Measurements from ENCODE around the gene KLK14. TPM values are rescaled to one million over a fixed set of nuclear protein-coding genes. Genes with fewer than 3 reads are reported as not detected.

Gene KLK14
- total RNA-seq, 2 donors from 2014 or later, result 0.52 TPM; not detected in 1

- no peak for TF ChIP-seq CTCF (IDR thresholded peaks at IDR 0.05)
- Histone ChIP-seq H3K27me3 (peaks cover 2% of the 10 kb centered on the region), H3K9ac (ENCODE audit: low read depth in 2 of 2, low read length in 2 of 2) (no peak overlapping the region), H3K4me1 (no peaks in the 10 kb centered on the region), H3K36me3 (no peaks in the 10 kb centered on the region), H3K27ac (no peak overlapping the region), H3K9me3 (peaks cover 3% of the 10 kb centered on the region), H3K4me3 (no peak overlapping the region)
- DNase-seq, result no peak
- intact Hi-C loops (cut with DNase I), result no loop called here
Measured at GRCh38 chr19:51078731-51079130, 4.0 kb downstream of the KLK14 start.

- no peaks in the 10 kb centered on the region for H3K4me1 ChIP-seq
- no peak overlapping the region for H3K4me3 ChIP-seq
- no peak for TF ChIP-seq CTCF (IDR thresholded peaks at IDR 0.05)
- H3K36me3 ChIP-seq, result no peaks in the 10 kb centered on the region
- intact Hi-C loops (cut with DNase I), result no loop called here
- H3K27ac ChIP-seq, result no peak overlapping the region
- H3K27me3 ChIP-seq, result peaks cover 8% of the 10 kb centered on the region
- DNase-seq, result no peak
- H3K9me3 ChIP-seq, result peaks cover 3% of the 10 kb centered on the region
- no peak overlapping the region for H3K9ac ChIP-seq (ENCODE audit: low read depth in 2 of 2, low read length in 2 of 2)
Measured at GRCh38 chr19:51078104-51078503, 4.6 kb downstream of the KLK14 start.

- intact Hi-C loops (cut with DNase I), result no loop called here
- no peak for DNase-seq
- Histone ChIP-seq H3K4me3 (no peak overlapping the region), H3K9ac (ENCODE audit: low read depth in 2 of 2, low read length in 2 of 2) (no peak overlapping the region), H3K27me3 (peaks cover 8% of the 10 kb centered on the region), H3K4me1 (no peaks in the 10 kb centered on the region), H3K36me3 (no peaks in the 10 kb centered on the region), H3K27ac (no peak overlapping the region), H3K9me3 (peaks cover 3% of the 10 kb centered on the region)
- TF ChIP-seq CTCF (IDR thresholded peaks at IDR 0.05), result no peak
Measured at GRCh38 chr19:51076631-51077213, 6.0 kb downstream of the KLK14 start.

GRCh38 chr19:51075998-51076397 lies 6.7 kb downstream of the KLK14 start:
- no peak overlapping the region for H3K4me3 ChIP-seq
- H3K27ac ChIP-seq, result no peak overlapping the region
- TF ChIP-seq CTCF (IDR thresholded peaks at IDR 0.05), result no peak
- DNase-seq, result no peak
- H3K4me1 ChIP-seq, result no peaks in the 10 kb centered on the region
- H3K9ac ChIP-seq (ENCODE audit: low read depth in 2 of 2, low read length in 2 of 2), result no peak overlapping the region
- intact Hi-C loops (cut with DNase I), result no loop called here
- H3K9me3 ChIP-seq, result peaks cover 3% of the 10 kb centered on the region
- H3K27me3 ChIP-seq, result peaks cover 8% of the 10 kb centered on the region
- no peaks in the 10 kb centered on the region for H3K36me3 ChIP-seq

- no peaks in the 10 kb centered on the region for H3K4me1 ChIP-seq
- no peak for DNase-seq
- H3K36me3 ChIP-seq, result no peaks in the 10 kb centered on the region
- H3K9me3 ChIP-seq, result peaks cover 3% of the 10 kb centered on the region
- no peak overlapping the region for H3K27ac ChIP-seq
- H3K4me3 ChIP-seq, result no peak overlapping the region
- TF ChIP-seq CTCF (IDR thresholded peaks at IDR 0.05), result no peak
- peaks cover 8% of the 10 kb centered on the region for H3K27me3 ChIP-seq
- intact Hi-C loops (cut with DNase I), result no loop called here
- H3K9ac ChIP-seq (ENCODE audit: low read depth in 2 of 2, low read length in 2 of 2), result no peak overlapping the region
Measured at GRCh38 chr19:51071095-51071405, 11.6 kb downstream of the KLK14 start.

Measured in colonic mucosa (tissue), 4 donors.